IMR-90 (cell line): ENCODE results near the gene ELOVL1. TPM values are rescaled to one million over a fixed set of nuclear protein-coding genes. Genes with fewer than 3 reads are reported as not detected.

Experiments used
- ATAC-seq: fragments of 200-7000 bp; cut with Tn5 transposase; 2 replicates; pipeline ENCODE4 v1.9.1; 2020; ENCODE audit warnings: low read depth, mild to moderate bottlenecking, moderate library complexity
- BruUV-seq: library from RNA; stranded (reverse); fragments of 400-500 nt; replicated peaks from 2 replicates; lab custom pipeline; 2021; lab: Mats Ljungman, UMichigan
- CTCF ChIA-PET: fragments of 300-600 bp; formaldehyde crosslinking; extraction: SDS; loops from one replicate; lab custom pipeline; 2021; ENCODE audit warnings: antibody characterized with exemption; lab: Yijun Ruan, JAX
- POLR2A ChIA-PET: fragments of 300-600 bp; sonication (Branson Sonifier 250); formaldehyde crosslinking; loops from one replicate; lab custom pipeline; 2022; ENCODE audit warnings: antibody characterized with exemption; ENCODE audit not compliant: unreplicated experiment; lab: Charles Lee
- DNase-seq: peaks from one replicate; pipeline ENCODE4 v3.0.0; 2013
- H2AFZ ChIP-seq: replicated peaks from 2 replicates; pipeline ENCODE3; 2013; ENCODE audit warnings: low read length, mild to moderate bottlenecking; ENCODE audit not compliant: poor library complexity
- H2AK5ac ChIP-seq: 2 replicates; pipeline ENCODE4 v1.6.1; 2013; ENCODE audit warnings: low read depth, low read length, inconsistent platforms
- H2AK9ac ChIP-seq: replicated peaks from 2 replicates; pipeline ENCODE3; 2013; ENCODE audit warnings: mild to moderate bottlenecking, low read depth, low read length, moderate library complexity; ENCODE audit not compliant: poor library complexity
- H2BK120ac ChIP-seq: 2 replicates; pipeline ENCODE4 v1.6.1; 2013; ENCODE audit warnings: low read depth, low read length, inconsistent platforms
- H2BK15ac ChIP-seq: 3 replicates; pipeline ENCODE4 v1.6.1; 2013; ENCODE audit warnings: low read depth, low read length, inconsistent platforms
- H2BK20ac ChIP-seq: 2 replicates; pipeline ENCODE4 v1.6.1; 2013; ENCODE audit warnings: low read depth, mild to moderate bottlenecking, inconsistent platforms, low read length, moderate library complexity
- H2BK5ac ChIP-seq: 2 replicates; pipeline ENCODE4 v1.6.1; 2013; ENCODE audit warnings: mild to moderate bottlenecking, low read depth, low read length, inconsistent platforms; ENCODE audit not compliant: poor library complexity, severe bottlenecking
- H3K14ac ChIP-seq: replicated peaks from 2 replicates; pipeline ENCODE4 v1.6.1; 2013; ENCODE audit warnings: low read depth, low read length, inconsistent platforms
- H3K18ac ChIP-seq: 2 replicates; pipeline ENCODE4 v1.6.1; 2013; ENCODE audit warnings: low read depth, low read length, control low read depth
- H3K23ac ChIP-seq: 2 replicates; pipeline ENCODE4 v1.6.1; 2013; ENCODE audit warnings: low read depth, low read length, inconsistent platforms
- H3K27ac ChIP-seq: 2 replicates; pipeline ENCODE4 v1.5.1; 2013; ENCODE audit warnings: mild to moderate bottlenecking, control low read depth, low read length; ENCODE audit not compliant: insufficient read depth
- H3K27me3 ChIP-seq: 2 replicates; pipeline ENCODE4 v1.6.1; 2013; ENCODE audit warnings: low read length; ENCODE audit not compliant: control insufficient read depth, insufficient read depth
- H3K36me3 ChIP-seq: 2 replicates; pipeline ENCODE4 v1.6.1; 2013; ENCODE audit warnings: low read length, mixed read lengths; ENCODE audit not compliant: control insufficient read depth, insufficient read depth
- H3K4ac ChIP-seq: 2 replicates; pipeline ENCODE4 v1.6.1; 2013; ENCODE audit warnings: low read depth, low read length, inconsistent platforms
- H3K4me1 ChIP-seq: 2 replicates; pipeline ENCODE4 v1.6.1; 2013; ENCODE audit warnings: low read length, mixed read lengths; ENCODE audit not compliant: control insufficient read depth, insufficient read depth
- H3K4me2 ChIP-seq: 2 replicates; pipeline ENCODE4 v1.6.1; 2013; ENCODE audit warnings: low read depth, mild to moderate bottlenecking, control low read depth, low read length, moderate library complexity
- H3K4me3 ChIP-seq: 2 replicates; pipeline ENCODE4 v1.5.1; 2013; ENCODE audit warnings: low read depth, mild to moderate bottlenecking, control low read depth, low read length, moderate library complexity; ENCODE audit not compliant: insufficient read depth
- H3K56ac ChIP-seq: 2 replicates; pipeline ENCODE4 v1.6.1; 2013; ENCODE audit warnings: low read length, inconsistent platforms; ENCODE audit not compliant: insufficient read depth; ENCODE audit errors: extremely low read depth
- H3K79me1 ChIP-seq, 2 experiments: 2 replicates each; pipeline ENCODE4 v1.6.1; 2013; ENCODE audit warnings: low read length in 2 of 2, inconsistent platforms in 1 of 2, low read depth in 1 of 2
- H3K9ac ChIP-seq: 2 replicates; pipeline ENCODE4 v1.6.1; 2013; ENCODE audit warnings: low read depth, low read length, control low read depth
- H3K9me1 ChIP-seq: 2 replicates; pipeline ENCODE4 v1.6.1; 2013; ENCODE audit warnings: low read length, inconsistent platforms; ENCODE audit not compliant: insufficient read depth
- H3K9me3 ChIP-seq: 2 replicates; pipeline ENCODE4 v1.6.1; 2013; ENCODE audit warnings: low read length; ENCODE audit not compliant: control insufficient read depth, insufficient read depth
- H4K20me1 ChIP-seq: 2 replicates; pipeline ENCODE4 v1.6.1; 2013; ENCODE audit warnings: low read length, inconsistent platforms; ENCODE audit not compliant: insufficient read depth
- H4K5ac ChIP-seq: 2 replicates; pipeline ENCODE4 v1.6.1; 2013; ENCODE audit warnings: mild to moderate bottlenecking, low read depth, low read length, control low read depth
- H4K8ac ChIP-seq, 2 experiments: 2 replicates each; pipeline ENCODE4 v1.6.1; 2013; ENCODE audit warnings: low read depth in 2 of 2, low read length in 2 of 2, control low read depth in 1 of 2, inconsistent platforms in 1 of 2
- H4K91ac ChIP-seq: 2 replicates; pipeline ENCODE4 v1.6.1; 2013; ENCODE audit warnings: low read depth, low read length, inconsistent platforms; ENCODE audit not compliant: insufficient read depth
- BHLHE40 ChIP-seq: fragments of 150-350 bp; IDR thresholded peaks from 2 replicates; pipeline ENCODE4 v1.6.1; 2016; ENCODE audit warnings: mild to moderate bottlenecking, low read depth, low read length
- ELK1 ChIP-seq: fragments of 150-350 bp; IDR thresholded peaks from 2 replicates; pipeline ENCODE4 v1.6.1; 2016; ENCODE audit warnings: low read depth, mild to moderate bottlenecking, low read length, moderate library complexity, borderline replicate concordance
- WGBS, 2 experiments: methylation state at CpG; one replicate each; pipeline versions ENCODE4 v1.1.5 to v1.1.7; 2013; ENCODE audit warnings: missing lambda C conversion rate in 2 of 2; ENCODE audit not compliant: insufficient read length in 1 of 2; ENCODE audit errors: extremely low coverage in 2 of 2; 5-methylcytosine and 5-hydroxymethylcytosine counted together
- dilution Hi-C: fragments of 300-500 bp; cut with HindIII; formaldehyde crosslinking; loops from one replicate; pipeline ENCODE4 v1.14.3; 2018; ENCODE audit warnings: low sequenced_read_pairs; ENCODE audit not compliant: unreplicated experiment
- in situ Hi-C: fragments of 300-500 bp; cut with MboI; formaldehyde crosslinking; loops from 3 replicates; pipeline ENCODE4 v1.14.3; 2019; ENCODE audit warnings: low sequenced_read_pairs, inconsistent platforms, mixed read lengths
- intact Hi-C: fragments of 100-400 bp; cut with micrococcal nuclease; formaldehyde crosslinking; loops from 2 replicates; pipeline ENCODE4 v1.10.0; 2022
- polyA plus RNA-seq, 3 experiments: library from polyadenylated mRNA; depleted of rRNA; stranded (reverse); fragments of >200 nt; gene quantifications; 2 replicates each; pipeline ENCODE4 v1.2.3, GENCODE V29; 2012; ENCODE audit warnings: low replicate concordance in 1 of 3
- total RNA-seq: library from RNA; depleted of rRNA; stranded (reverse); fragments of >200 nt; gene quantifications from 2 replicates; pipeline ENCODE4 v1.2.3, GENCODE V29; 2012

The ELOVL1 gene
- total and polyA plus RNA-seq, 2 of the 4 experiments (the other 2 are of a cell fraction) = 88.9 to 211 TPM

GRCh38 chr1:43338001-43338400 is 29.8 kb downstream of the ELOVL1 start:
- POLR2A ChIA-PET = no interaction called here
- in situ Hi-C loops = no loop called here
- intact Hi-C loops = no loop called here

More at GRCh38 chr1:43338001-43338400, 29.8 kb downstream of the ELOVL1 start:
- Histone ChIP-seq H2AFZ (peak overlapping the region; percentile 37), H4K20me1 (no peaks in the 10 kb centered on the region), H3K4ac (no peak overlapping the region), H4K91ac (no peak overlapping the region), H4K8ac (no peak overlapping the region), H4K5ac (no peak overlapping the region), H2BK15ac (no peak overlapping the region), H3K9me3 (no peaks in the 10 kb centered on the region), H3K4me3 (no peak overlapping the region), H3K14ac (no peak overlapping the region), H3K27me3 (peaks cover 13% of the 10 kb centered on the region), H3K9me1 (no peaks in the 10 kb centered on the region), H3K27ac (no peak overlapping the region), H2AK5ac (no peak overlapping the region), H2AK9ac (peak overlapping the region; percentile 11), H3K18ac (no peak overlapping the region), H2BK20ac (no peak overlapping the region), H3K56ac (no peak overlapping the region), H3K23ac (no peak overlapping the region), H3K36me3 (no peaks in the 10 kb centered on the region), H2BK120ac (no peak overlapping the region), H3K79me1 (no peaks in the 10 kb centered on the region), H3K9ac (no peak overlapping the region), H2BK5ac (no peak overlapping the region), H3K4me2 (no peak overlapping the region), H3K4me1 (no peaks in the 10 kb centered on the region)
- CTCF ChIA-PET = no interaction called here
- dilution Hi-C loops = no loop called here
- BruUV-seq = no TSS peak
- 40% methylated on average over 1 of the region's 5 CpGs; no CpG with 5 or more reads in 1 of the 2 experiments for WGBS, 2 experiments
- TF ChIP-seq ELK1 (no peak), BHLHE40 (no peak)
- ATAC-seq (no peak), DNase-seq (no peak)
